Measurements from ENCODE around the gene ABCC1.
"Not testable (repeated sequence)": the region's sequence is repeated elsewhere in the genome, so short reads cannot be mapped to it uniquely, and the experiment has no call there.

The ABCC1 gene

DNA sequence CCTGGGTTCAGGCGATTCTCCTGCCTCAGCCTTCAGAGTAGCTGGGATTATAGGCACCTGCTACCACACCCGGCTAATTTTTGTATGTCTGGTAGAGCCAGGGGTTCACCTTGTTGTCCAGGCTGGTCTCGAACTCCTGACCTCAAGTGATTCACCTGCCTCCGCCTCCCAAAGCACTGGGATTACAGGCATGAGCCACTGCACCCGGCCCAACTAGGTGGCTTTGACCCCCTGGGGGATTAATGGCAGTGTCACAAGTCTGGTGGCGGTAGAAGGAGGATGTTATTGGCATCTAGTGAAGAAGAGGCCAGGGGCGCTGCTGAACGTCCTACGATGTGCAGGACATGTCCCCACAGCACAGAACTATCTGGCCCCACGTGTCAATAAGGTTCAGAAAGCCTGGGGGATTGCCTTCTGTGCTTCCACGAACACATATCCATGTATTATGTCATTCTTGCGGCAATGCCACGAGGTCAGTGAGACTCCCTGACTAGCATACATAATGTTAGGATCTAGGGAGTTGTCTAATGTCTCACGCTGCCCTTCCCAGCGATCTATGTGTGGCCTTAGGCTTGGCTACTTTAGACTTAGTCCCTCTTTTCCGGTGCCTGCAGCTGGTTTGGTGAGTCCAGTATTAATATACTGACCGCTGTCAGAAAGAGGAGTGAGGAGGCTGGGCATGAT lies 198.0 kb downstream of the ABCC1 start:
- Histone ChIP-seq H3K27me3 (no peaks in the 10 kb centered on the region), H3K27ac (no peak overlapping the region), H3K4me3 (ENCODE audit: low read depth in 1 of 2, low read length in 1 of 2) (no peak overlapping the region), H3K36me3 (peaks cover 44% of the 10 kb centered on the region), H3K4me1 (ENCODE audit: control insufficient read depth in 1 of 2, insufficient read depth in 1 of 2, low read depth in 1 of 2, low read length in 1 of 2) (no peaks in the 10 kb centered on the region), H3K9me3 (no peaks in the 10 kb centered on the region)
- TF ChIP-seq CTCF (IDR thresholded peaks at IDR 0.05) = no peak

- not testable (repeated sequence) for H3K27me3 ChIP-seq; H3K4me1 ChIP-seq (ENCODE audit: control insufficient read depth in 1 of 2, insufficient read depth in 1 of 2, low read depth in 1 of 2, low read length in 1 of 2); H3K4me3 ChIP-seq (ENCODE audit: low read depth in 1 of 2, low read length in 1 of 2); H3K9me3 ChIP-seq; H3K27ac ChIP-seq
- peaks cover 41% of the 10 kb centered on the region for H3K36me3 ChIP-seq
Measured at GRCh38 chr16:16148000-16148599, 198.7 kb downstream of the ABCC1 start.

- Histone ChIP-seq H3K36me3 (peaks cover 38% of the 10 kb centered on the region), H3K27me3 (no peaks in the 10 kb centered on the region), H3K4me3 (ENCODE audit: low read depth in 1 of 2, low read length in 1 of 2) (no peak overlapping the region), H3K9me3 (no peaks in the 10 kb centered on the region), H3K4me1 (ENCODE audit: control insufficient read depth in 1 of 2, insufficient read depth in 1 of 2, low read depth in 1 of 2, low read length in 1 of 2) (no peaks in the 10 kb centered on the region), H3K27ac (no peak overlapping the region)
- TF ChIP-seq CTCF (IDR thresholded peaks at IDR 0.05) = no peak
Measured at GRCh38 chr16:16148755-16149154, 199.3 kb downstream of the ABCC1 start.

DNA sequence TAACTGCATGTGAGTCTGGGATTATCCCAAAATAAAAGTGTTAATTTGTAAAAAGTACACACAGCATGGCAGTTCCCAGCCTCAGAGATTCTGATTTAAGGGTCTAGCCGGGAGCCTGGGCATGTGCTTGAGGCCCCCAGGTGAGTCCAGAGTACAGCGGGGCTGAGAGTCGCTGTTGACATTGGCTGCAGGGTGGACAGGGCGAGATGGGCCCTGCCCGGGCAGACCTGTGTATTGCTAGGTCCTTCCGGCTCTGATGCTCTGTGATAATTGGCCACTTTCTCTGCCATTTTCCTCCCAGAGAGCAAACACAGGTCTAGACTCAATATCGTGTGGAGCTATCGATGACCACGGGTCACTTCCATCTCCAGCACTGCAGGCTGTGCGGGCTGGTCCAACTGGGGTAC lies 200.3 kb downstream of the ABCC1 start:
- H3K27me3 ChIP-seq = no peaks in the 10 kb centered on the region
- H3K4me3 ChIP-seq (ENCODE audit: low read depth in 1 of 2, low read length in 1 of 2) = no peak overlapping the region
- peaks cover 29% of the 10 kb centered on the region for H3K36me3 ChIP-seq
- H3K9me3 ChIP-seq = no peaks in the 10 kb centered on the region
- no peak for TF ChIP-seq CTCF (IDR thresholded peaks at IDR 0.05)
- H3K4me1 ChIP-seq (ENCODE audit: control insufficient read depth in 1 of 2, insufficient read depth in 1 of 2, low read depth in 1 of 2, low read length in 1 of 2) = no peaks in the 10 kb centered on the region
- H3K27ac ChIP-seq = no peak overlapping the region

DNA sequence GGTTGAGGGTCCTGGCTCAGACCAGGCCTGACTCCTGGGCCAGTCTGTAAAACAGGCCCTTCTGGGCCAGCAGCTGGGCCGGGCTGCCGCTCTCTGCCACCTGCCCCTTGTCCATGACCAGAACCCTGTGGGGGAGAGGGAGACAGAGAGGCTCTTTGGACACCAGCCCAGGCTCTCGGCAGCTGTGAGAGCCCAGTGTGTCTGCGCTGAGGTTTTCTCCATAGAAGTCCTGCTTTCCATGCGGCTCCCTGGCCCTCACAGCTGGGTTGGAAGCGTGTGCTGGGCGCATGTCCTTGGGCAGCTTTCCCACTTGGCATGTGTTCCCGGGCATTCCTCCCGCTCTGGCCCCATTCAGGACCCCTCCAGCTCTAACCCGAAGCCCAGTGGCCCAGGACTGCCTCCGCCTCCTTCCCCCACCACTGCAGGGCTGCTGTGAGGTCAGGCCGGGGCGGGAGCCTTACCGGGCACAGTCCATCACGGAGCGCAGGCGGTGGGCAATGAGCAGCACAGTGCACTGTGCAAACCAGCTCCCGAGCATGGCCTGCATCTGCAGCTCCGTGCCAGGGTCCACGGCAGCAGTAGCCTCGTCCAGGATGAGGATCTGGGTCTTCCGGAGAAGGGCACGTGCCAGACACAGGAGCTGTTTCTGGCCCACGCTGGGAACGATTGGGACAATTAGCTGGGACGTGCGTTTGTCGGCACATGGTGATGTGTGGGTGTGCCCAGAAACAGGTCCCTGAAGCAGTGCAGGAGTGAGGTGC lies 200.9 kb downstream of the ABCC1 start:
- H3K4me1 ChIP-seq (ENCODE audit: control insufficient read depth in 1 of 2, insufficient read depth in 1 of 2, low read depth in 1 of 2, low read length in 1 of 2) = no peaks in the 10 kb centered on the region
- no peak overlapping the region for H3K27ac ChIP-seq
- no peaks in the 10 kb centered on the region for H3K9me3 ChIP-seq
- no peak overlapping the region for H3K4me3 ChIP-seq (ENCODE audit: low read depth in 1 of 2, low read length in 1 of 2)
- peaks cover 24% of the 10 kb centered on the region for H3K36me3 ChIP-seq
- H3K27me3 ChIP-seq = no peaks in the 10 kb centered on the region
- TF ChIP-seq CTCF (IDR thresholded peaks at IDR 0.05) = no peak

GRCh38 chr16:16150878-16151152 lies 201.4 kb downstream of the ABCC1 start:
- no peak for TF ChIP-seq CTCF (IDR thresholded peaks at IDR 0.05)
- Histone ChIP-seq H3K9me3 (no peaks in the 10 kb centered on the region), H3K27ac (no peak overlapping the region), H3K36me3 (peaks cover 18% of the 10 kb centered on the region), H3K27me3 (no peaks in the 10 kb centered on the region), H3K4me3 (ENCODE audit: low read depth in 1 of 2, low read length in 1 of 2) (no peak overlapping the region), H3K4me1 (ENCODE audit: control insufficient read depth in 1 of 2, insufficient read depth in 1 of 2, low read depth in 1 of 2, low read length in 1 of 2) (no peaks in the 10 kb centered on the region)
